Kidney (tissue), 14 donors: Measurements from ENCODE around the gene KIAA1614. TPM values are rescaled to one million over a fixed set of nuclear protein-coding genes. Genes with fewer than 3 reads are reported as not detected.

ENCODE experiments used
- DNase-seq, 5 donors: peaks; one replicate each; pipeline ENCODE4 v3.0.0-alpha.2; 2013 to 2020
- FAIRE-seq: peaks from 2 replicates; lab custom pipeline; 2012; peaks lifted over from hg19 to GRCh38; lab: Jason Lieb, UNC
- H3K27ac ChIP-seq, 2 donors: one replicate each; pipeline ENCODE4 v1.7.0; 2013; ENCODE audit warnings: low read depth in 2 of 2, low read length in 2 of 2, inconsistent platforms in 1 of 2
- H3K27me3 ChIP-seq: one replicate; pipeline ENCODE4 v1.7.1; 2013; ENCODE audit warnings: low read length, inconsistent platforms; ENCODE audit not compliant: control insufficient read depth, insufficient read depth
- H3K36me3 ChIP-seq, 3 donors: one replicate each; pipeline versions ENCODE4 v1.7.0 to v1.7.1; 2013; ENCODE audit warnings: low read length in 3 of 3, control low read depth in 1 of 3, inconsistent platforms in 1 of 3; ENCODE audit not compliant: insufficient read depth in 3 of 3, control insufficient read depth in 2 of 3
- H3K4me1 ChIP-seq, 3 donors: one replicate each; pipeline versions ENCODE4 v1.7.0 to v1.7.1; 2013; ENCODE audit warnings: low read length in 3 of 3, inconsistent platforms in 1 of 3, low read depth in 1 of 3; ENCODE audit not compliant: control insufficient read depth in 2 of 3, insufficient read depth in 2 of 3
- H3K4me3 ChIP-seq, 3 donors: one replicate each; pipeline versions ENCODE4 v1.7.0 to v1.8.1; 2013; ENCODE audit warnings: low read length in 3 of 3, control low read depth in 1 of 3, inconsistent platforms in 1 of 3
- H3K9ac ChIP-seq, 3 donors: one replicate each; pipeline versions ENCODE4 v1.7.0 to v1.7.1; 2013; ENCODE audit warnings: low read length in 3 of 3, control low read depth in 1 of 3, inconsistent platforms in 1 of 3
- H3K9me3 ChIP-seq, 3 donors: one replicate each; pipeline versions ENCODE4 v1.7.0 to v1.7.1; 2013; ENCODE audit warnings: low read length in 3 of 3, control low read depth in 1 of 3, inconsistent platforms in 1 of 3; ENCODE audit not compliant: control insufficient read depth in 2 of 3, insufficient read depth in 1 of 3
- CTCF ChIP-seq: IDR thresholded peaks from 3 replicates; pipeline ENCODE4 v1.5.1; 2012; ENCODE audit warnings: mild to moderate bottlenecking, moderate library complexity, borderline replicate concordance; ENCODE audit not compliant: insufficient read depth; ENCODE audit errors: extremely low read depth
- intact Hi-C: fragments of 100-400 bp; cut with DNase I; formaldehyde crosslinking; loops from one replicate; pipeline ENCODE4 v1.11.1; 2022
- polyA plus RNA-seq: library from polyadenylated mRNA; stranded (reverse); fragments of 350-450 nt; fragmentation: Illumina TruSeq; extraction: RNeasy Lipid Tissue Mini Kit (QIAGEN cat#74804); gene quantifications from one replicate; pipeline ENCODE4 v1.2.3, GENCODE V29; 2014; ENCODE audit warnings: low read depth, low replicate concordance; ENCODE audit not compliant: insufficient read depth
- total RNA-seq: library from RNA; stranded (reverse); fragmentation: NEBNext Ultra II Directional; extraction: Animal tissue kit (Norgen Biotek cat#: 25700); gene quantifications from one replicate; pipeline ENCODE4 v1.2.1, GENCODE V29; 2021
- donor health status: control.
- donor health status: control.
- donor health status: control.
- donor health status: control.
- donor health status: control.
- donor health status: DM: yes; HTN: yes; CAD: no.
- donor health status: Normal renal cell carcinoma (clear cell type).

Gene KIAA1614
- total and polyA plus RNA-seq, 2 donors from 2014 or later, result 5.4 to 12.3 TPM

GRCh38 chr1:180933141-180933540 is 20.4 kb downstream of the KIAA1614 start:
- H3K36me3 ChIP-seq, result peaks cover 0 to 2% (median 0%) of the 10 kb centered on the region in 3 donors
- no peaks in the 10 kb centered on the region for H3K27me3 ChIP-seq
- no peak overlapping the region for H3K4me3 ChIP-seq
- no peak for TF ChIP-seq CTCF
- intact Hi-C loops, result no loop called here
- no peaks in the 10 kb centered on the region for H3K9me3 ChIP-seq
- no peak for DNase-seq
- H3K9ac ChIP-seq, result no peak overlapping the region
- FAIRE-seq, result no peak
- peaks cover 0 to 5% (median 0%) of the 10 kb centered on the region in 3 donors for H3K4me1 ChIP-seq
- no peak overlapping the region for H3K27ac ChIP-seq

GRCh38 chr1:180934563-180934962 is 21.9 kb downstream of the KIAA1614 start:
- no peak for TF ChIP-seq CTCF
- intact Hi-C loops, result no loop called here
- H3K9me3 ChIP-seq, result no peaks in the 10 kb centered on the region
- DNase-seq (no peak), FAIRE-seq (no peak)
- no peak overlapping the region for H3K9ac ChIP-seq
- no peak overlapping the region for H3K4me3 ChIP-seq
- no peaks in the 10 kb centered on the region for H3K27me3 ChIP-seq
- no peak overlapping the region for H3K27ac ChIP-seq
- peaks cover 0 to 3% (median 0%) of the 10 kb centered on the region in 3 donors for H3K4me1 ChIP-seq
- peaks cover 0 to 4% (median 2%) of the 10 kb centered on the region in 3 donors for H3K36me3 ChIP-seq

- no peak for TF ChIP-seq CTCF
- H3K27me3 ChIP-seq, result no peaks in the 10 kb centered on the region
- H3K4me1 ChIP-seq, result peaks cover 0 to 3% (median 0%) of the 10 kb centered on the region in 3 donors
- FAIRE-seq, result no peak
- intact Hi-C loops, result no loop called here
- H3K9ac ChIP-seq, result no peak overlapping the region
- H3K27ac ChIP-seq, result no peak overlapping the region
- peaks cover 0 to 4% (median 0%) of the 10 kb centered on the region in 3 donors for H3K36me3 ChIP-seq
- no peak overlapping the region for H3K4me3 ChIP-seq
- H3K9me3 ChIP-seq, result no peaks in the 10 kb centered on the region
- DNase-seq, result peak in 4 of 5 donors; percentile 50 to 74 (median 58)
Observed at GRCh38 chr1:180935326-180936109, 22.8 kb downstream of the KIAA1614 start.
